Parathyroid adenoma (tissue), 2 donors: Measurements from ENCODE around the gene RGSL1.

Source experiments
- H2AFZ ChIP-seq: fragments of 300-600 bp; sonication (generic); one replicate; pipeline ENCODE4 v1.7.0; 2017; ENCODE audit warnings: antibody characterized with exemption, mild to moderate bottlenecking
- H3K27ac ChIP-seq: fragments of 300-600 bp; sonication (generic); one replicate; pipeline ENCODE4 v1.7.0; 2017
- H3K27me3 ChIP-seq: fragments of 300-600 bp; sonication (generic); one replicate; pipeline ENCODE4 v1.7.0; 2017; ENCODE audit warnings: low read length; ENCODE audit not compliant: control insufficient read depth, insufficient read depth
- H3K36me3 ChIP-seq: fragments of 300-600 bp; sonication (generic); one replicate; pipeline ENCODE4 v1.7.0; 2017; ENCODE audit warnings: low read length; ENCODE audit not compliant: control insufficient read depth, insufficient read depth
- H3K4me1 ChIP-seq: fragments of 300-600 bp; sonication (generic); one replicate; pipeline ENCODE4 v1.7.0; 2017; ENCODE audit warnings: control low read depth
- H3K4me2 ChIP-seq: fragments of 300-600 bp; sonication (generic); one replicate; pipeline ENCODE4 v1.7.0; 2017; ENCODE audit warnings: low read length
- H3K4me3 ChIP-seq: fragments of 300-600 bp; sonication (generic); one replicate; pipeline ENCODE4 v1.7.0; 2017; ENCODE audit warnings: low read depth, low read length
- H3K79me2 ChIP-seq: fragments of 300-600 bp; sonication (generic); one replicate; pipeline ENCODE4 v1.7.0; 2017; ENCODE audit warnings: control low read depth
- H3K9ac ChIP-seq: fragments of 300-600 bp; sonication (generic); one replicate; pipeline ENCODE4 v1.7.0; 2017; ENCODE audit warnings: mild to moderate bottlenecking
- H3K9me3 ChIP-seq: fragments of 300-600 bp; sonication (generic); one replicate; pipeline ENCODE4 v1.7.0; 2017; ENCODE audit warnings: low read length; ENCODE audit not compliant: control insufficient read depth
- TF ChIP-seq, protein P1 (sequence below): fragments of 300-600 bp; sonication (generic); IDR thresholded peaks from one replicate; pipeline ENCODE4 v1.7.0; 2017; ENCODE audit warnings: antibody characterized with exemption, mild to moderate bottlenecking
- donor health status: primary hyperparathyroidism.

RGSL1 gene

DNA sequence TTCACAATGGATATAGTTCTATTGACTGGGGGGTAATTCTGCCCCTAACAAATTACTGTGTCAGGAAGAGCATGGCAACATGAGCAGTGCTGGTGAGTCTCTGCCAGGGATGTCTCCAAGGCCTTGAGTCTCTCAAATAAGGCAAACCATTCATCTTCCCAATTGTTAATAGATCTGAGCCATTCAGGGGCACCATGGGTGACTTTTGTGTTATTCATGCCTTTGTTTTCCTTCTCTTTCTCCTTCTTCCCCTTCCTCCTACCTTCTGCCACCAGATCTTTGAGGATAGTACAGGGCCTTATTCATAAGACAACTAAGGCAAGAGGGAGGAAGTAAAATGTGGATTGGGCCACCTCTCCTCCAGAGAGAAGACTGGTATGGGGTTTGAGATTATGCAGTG lies at the start of gene RGSL1:
Gene RGSL1, plus strand, starts transcription at position 60 of the 400 bp plus-strand sequence. Its CDS starts 20 bp downstream, at position 80.
- Histone ChIP-seq H3K27ac (no peak within 1 kb of the TSS), H3K4me1 (no peaks in the 10 kb centered on the region), H3K4me2 (no peak within 1 kb of the TSS), H3K79me2 (no peaks in the 10 kb centered on the region), H3K4me3 (no peak within 1 kb of the TSS), H2AFZ (no peak within 1 kb of the TSS), H3K36me3 (no peaks in the 10 kb centered on the region), H3K9ac (no peak within 1 kb of the TSS), H3K27me3 (no peaks in the 10 kb centered on the region), H3K9me3 (no peaks in the 10 kb centered on the region)
- TF ChIP-seq, protein P1, sequence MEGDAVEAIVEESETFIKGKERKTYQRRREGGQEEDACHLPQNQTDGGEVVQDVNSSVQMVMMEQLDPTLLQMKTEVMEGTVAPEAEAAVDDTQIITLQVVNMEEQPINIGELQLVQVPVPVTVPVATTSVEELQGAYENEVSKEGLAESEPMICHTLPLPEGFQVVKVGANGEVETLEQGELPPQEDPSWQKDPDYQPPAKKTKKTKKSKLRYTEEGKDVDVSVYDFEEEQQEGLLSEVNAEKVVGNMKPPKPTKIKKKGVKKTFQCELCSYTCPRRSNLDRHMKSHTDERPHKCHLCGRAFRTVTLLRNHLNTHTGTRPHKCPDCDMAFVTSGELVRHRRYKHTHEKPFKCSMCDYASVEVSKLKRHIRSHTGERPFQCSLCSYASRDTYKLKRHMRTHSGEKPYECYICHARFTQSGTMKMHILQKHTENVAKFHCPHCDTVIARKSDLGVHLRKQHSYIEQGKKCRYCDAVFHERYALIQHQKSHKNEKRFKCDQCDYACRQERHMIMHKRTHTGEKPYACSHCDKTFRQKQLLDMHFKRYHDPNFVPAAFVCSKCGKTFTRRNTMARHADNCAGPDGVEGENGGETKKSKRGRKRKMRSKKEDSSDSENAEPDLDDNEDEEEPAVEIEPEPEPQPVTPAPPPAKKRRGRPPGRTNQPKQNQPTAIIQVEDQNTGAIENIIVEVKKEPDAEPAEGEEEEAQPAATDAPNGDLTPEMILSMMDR, result no peak

DNA sequence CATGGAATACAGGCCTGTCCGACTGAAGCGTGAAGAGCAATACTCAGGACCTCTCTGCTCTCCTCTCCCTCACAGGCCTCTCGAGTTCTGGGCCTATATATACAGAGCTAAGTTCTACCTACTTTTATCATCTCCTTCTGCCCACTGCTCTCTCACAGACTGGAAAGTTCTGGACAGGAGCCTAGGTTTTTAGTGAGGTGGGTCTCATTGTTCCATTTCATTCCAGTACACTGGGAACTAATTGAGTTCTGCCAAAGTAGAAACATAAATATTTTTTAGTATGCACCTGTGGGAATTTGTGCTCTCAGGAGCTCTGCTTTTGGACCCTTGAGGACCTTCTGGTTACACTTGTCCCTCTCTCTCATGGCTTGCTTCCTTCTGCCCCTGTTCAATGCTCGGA lies 49.4 kb upstream of the RGSL1 start, which contains the start of gene TEDDM1:
Gene TEDDM1, minus strand, starts transcription at position 101 of the 400 bp plus-strand sequence. CDS start 182 bp downstream, outside the sequence.
- H3K36me3 ChIP-seq, result no peaks in the 10 kb centered on the region
- H3K4me2 ChIP-seq, result no peak within 1 kb of the TSS
- TF ChIP-seq, protein P1, result no peak
- no peak within 1 kb of the TSS for H3K9ac ChIP-seq
- no peak within 1 kb of the TSS for H2AFZ ChIP-seq
- no peak within 1 kb of the TSS for H3K4me3 ChIP-seq
- no peaks in the 10 kb centered on the region for H3K27me3 ChIP-seq
- no peaks in the 10 kb centered on the region for H3K9me3 ChIP-seq
- H3K27ac ChIP-seq, result no peak within 1 kb of the TSS
- no peaks in the 10 kb centered on the region for H3K79me2 ChIP-seq
- no peaks in the 10 kb centered on the region for H3K4me1 ChIP-seq

DNA sequence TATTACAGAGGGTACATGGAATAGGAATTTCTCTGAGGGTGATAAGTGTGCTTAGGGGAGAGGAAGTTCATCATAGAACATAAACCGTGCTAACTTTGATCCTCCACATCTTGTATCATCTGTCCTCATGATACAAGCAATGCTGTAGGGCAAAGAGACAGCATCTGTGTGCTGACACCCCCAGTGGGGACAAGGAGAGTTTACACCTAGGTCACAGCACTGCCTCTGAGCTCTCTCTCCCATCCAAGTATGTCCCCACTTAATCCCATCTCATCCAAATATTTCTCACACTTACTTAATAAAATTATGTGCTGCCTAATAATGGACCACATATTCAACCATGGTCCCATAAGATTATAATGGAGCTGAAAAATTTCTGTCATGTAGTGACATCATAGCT lies 45.2 kb upstream of the RGSL1 start:
- H3K4me3 ChIP-seq, result no peak overlapping the region
- H3K9me3 ChIP-seq, result no peaks in the 10 kb centered on the region
- H3K4me1 ChIP-seq, result no peaks in the 10 kb centered on the region
- H3K79me2 ChIP-seq, result no peaks in the 10 kb centered on the region
- no peaks in the 10 kb centered on the region for H3K27me3 ChIP-seq
- H3K4me2 ChIP-seq, result no peak overlapping the region
- H3K9ac ChIP-seq, result no peak overlapping the region
- no peak overlapping the region for H2AFZ ChIP-seq
- no peaks in the 10 kb centered on the region for H3K36me3 ChIP-seq
- TF ChIP-seq, protein P1, result no peak
- H3K27ac ChIP-seq, result no peak overlapping the region

DNA sequence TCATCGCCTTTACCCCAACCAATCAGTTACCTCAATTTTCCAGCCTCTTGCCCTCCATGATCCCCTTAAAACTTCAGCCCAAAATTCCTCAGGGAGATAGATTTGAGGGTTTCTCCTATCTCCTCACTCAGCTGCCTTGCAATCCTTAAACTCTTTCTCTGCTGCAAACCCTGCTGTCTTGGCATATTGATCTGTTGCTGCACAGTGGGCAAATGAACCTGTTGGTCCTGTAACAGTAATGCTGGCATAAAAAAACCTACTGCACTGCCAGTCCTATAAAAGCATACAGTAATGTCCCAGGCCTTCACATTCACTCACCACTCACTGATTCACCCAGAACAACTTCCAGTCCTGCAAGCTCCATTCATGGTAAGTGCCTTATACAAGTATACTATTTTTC lies 44.4 kb upstream of the RGSL1 start:
- no peaks in the 10 kb centered on the region for H3K9me3 ChIP-seq
- no peak overlapping the region for H3K4me3 ChIP-seq
- no peak overlapping the region for H3K9ac ChIP-seq
- H3K27me3 ChIP-seq, result no peaks in the 10 kb centered on the region
- no peak overlapping the region for H2AFZ ChIP-seq
- no peak overlapping the region for H3K4me2 ChIP-seq
- TF ChIP-seq, protein P1, result no peak
- no peaks in the 10 kb centered on the region for H3K4me1 ChIP-seq
- H3K79me2 ChIP-seq, result no peaks in the 10 kb centered on the region
- no peak overlapping the region for H3K27ac ChIP-seq
- no peaks in the 10 kb centered on the region for H3K36me3 ChIP-seq

DNA sequence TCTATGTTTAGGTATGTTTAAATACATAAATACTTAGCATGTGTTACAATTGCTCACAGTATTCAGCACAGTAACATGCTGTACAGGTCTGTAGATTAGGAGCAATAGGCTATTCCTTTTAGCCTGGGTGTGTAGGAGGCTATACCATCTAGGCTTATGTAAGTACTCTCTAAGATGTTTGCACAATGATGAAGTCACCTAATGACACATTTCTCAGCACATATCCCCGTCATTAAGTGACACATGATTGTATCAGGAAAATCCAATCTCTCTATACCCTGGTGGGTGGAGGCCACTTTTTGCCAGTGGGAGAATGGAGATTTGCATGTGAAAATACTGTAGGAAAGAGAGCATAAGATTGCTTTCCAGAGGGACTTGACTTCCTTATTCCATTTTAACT lies 43.9 kb upstream of the RGSL1 start:
- H3K4me3 ChIP-seq, result no peak overlapping the region
- H3K4me2 ChIP-seq, result no peak overlapping the region
- no peaks in the 10 kb centered on the region for H3K36me3 ChIP-seq
- no peaks in the 10 kb centered on the region for H3K9me3 ChIP-seq
- no peaks in the 10 kb centered on the region for H3K27me3 ChIP-seq
- H3K27ac ChIP-seq, result no peak overlapping the region
- TF ChIP-seq, protein P1, result no peak
- H3K4me1 ChIP-seq, result no peaks in the 10 kb centered on the region
- no peak overlapping the region for H3K9ac ChIP-seq
- no peaks in the 10 kb centered on the region for H3K79me2 ChIP-seq
- no peak overlapping the region for H2AFZ ChIP-seq
